HEK293 (cell line): Measurements from ENCODE around the gene KRT76.

Source experiments
- ZNF175 ChIP-seq: fragments of 450-650 bp; formaldehyde crosslinking; IDR thresholded peaks from 2 replicates; pipeline ENCODE4 v1.5.1; 2016; ENCODE audit warnings: missing biosample characterization, missing genetic modification characterization
- TF ChIP-seq, protein P1 (sequence below): fragments of 450-650 bp; formaldehyde crosslinking; IDR thresholded peaks from 2 replicates; pipeline ENCODE4 v1.5.1; 2016; ENCODE audit warnings: missing biosample characterization, missing genetic modification characterization

DNA sequence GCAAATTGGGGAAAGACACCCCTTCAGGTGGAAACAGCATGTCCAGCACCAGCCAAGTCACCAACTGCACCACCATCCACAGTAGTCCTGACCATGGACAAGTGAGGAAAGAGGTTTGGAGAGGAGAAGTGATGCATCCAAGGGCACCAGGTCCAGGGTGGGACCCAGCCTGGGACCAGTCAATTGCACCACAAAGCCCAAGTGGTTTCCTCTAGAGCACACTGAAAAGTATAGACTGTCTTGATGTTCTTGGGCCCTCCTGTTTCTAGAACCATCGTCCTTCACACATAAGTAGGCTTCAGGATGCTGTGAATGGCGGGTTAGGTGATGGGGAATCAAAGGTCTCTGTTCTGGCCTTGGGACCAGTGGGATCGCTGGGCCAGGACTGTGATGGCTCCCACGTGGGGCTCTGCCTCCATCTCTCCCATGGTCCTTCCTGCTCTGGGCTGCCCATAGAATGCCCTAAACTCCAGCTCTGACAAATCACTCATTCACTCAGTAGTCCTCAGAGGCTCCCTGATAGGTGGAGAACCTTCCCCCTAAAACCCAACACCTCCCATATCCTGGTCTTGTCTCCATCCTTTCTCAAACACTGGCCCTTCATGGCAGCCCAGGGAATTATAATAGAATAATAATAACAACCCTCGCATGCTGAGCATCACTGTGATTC is 47.7 kb upstream of the KRT76 start:
- TF ChIP-seq, protein P1, sequence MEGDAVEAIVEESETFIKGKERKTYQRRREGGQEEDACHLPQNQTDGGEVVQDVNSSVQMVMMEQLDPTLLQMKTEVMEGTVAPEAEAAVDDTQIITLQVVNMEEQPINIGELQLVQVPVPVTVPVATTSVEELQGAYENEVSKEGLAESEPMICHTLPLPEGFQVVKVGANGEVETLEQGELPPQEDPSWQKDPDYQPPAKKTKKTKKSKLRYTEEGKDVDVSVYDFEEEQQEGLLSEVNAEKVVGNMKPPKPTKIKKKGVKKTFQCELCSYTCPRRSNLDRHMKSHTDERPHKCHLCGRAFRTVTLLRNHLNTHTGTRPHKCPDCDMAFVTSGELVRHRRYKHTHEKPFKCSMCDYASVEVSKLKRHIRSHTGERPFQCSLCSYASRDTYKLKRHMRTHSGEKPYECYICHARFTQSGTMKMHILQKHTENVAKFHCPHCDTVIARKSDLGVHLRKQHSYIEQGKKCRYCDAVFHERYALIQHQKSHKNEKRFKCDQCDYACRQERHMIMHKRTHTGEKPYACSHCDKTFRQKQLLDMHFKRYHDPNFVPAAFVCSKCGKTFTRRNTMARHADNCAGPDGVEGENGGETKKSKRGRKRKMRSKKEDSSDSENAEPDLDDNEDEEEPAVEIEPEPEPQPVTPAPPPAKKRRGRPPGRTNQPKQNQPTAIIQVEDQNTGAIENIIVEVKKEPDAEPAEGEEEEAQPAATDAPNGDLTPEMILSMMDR (tag by site-specific recombination): no peak
- TF ChIP-seq ZNF175 (tag by site-specific recombination): no peak
